HCT116 (cell line): ENCODE measurements around the gene IQGAP2.

ENCODE experiments used
- EZH2phosphoT487 ChIP-seq: fragments of 200-600 bp; IDR thresholded peaks from 2 replicates; pipeline ENCODE4 v1.6.1; 2018; ENCODE audit warnings: antibody characterized with exemption, borderline replicate concordance
- POLR2A ChIP-seq: IDR thresholded peaks from 2 replicates; pipeline ENCODE4 v1.7.0; 2011; ENCODE audit warnings: borderline replicate concordance; ENCODE audit not compliant: insufficient read depth, insufficient read length; ENCODE audit errors: extremely low read depth
- TCF7L2 ChIP-seq: IDR thresholded peaks from 2 replicates; pipeline ENCODE4 v1.7.0; 2011; ENCODE audit warnings: borderline replicate concordance, inconsistent platforms; ENCODE audit not compliant: insufficient read depth, insufficient read length; ENCODE audit errors: extremely low read depth

- TF ChIP-seq POLR2A (no peak), EZH2phosphoT487 (no peak), TCF7L2 (no peak)
Measured at GRCh38 chr5:76475385-76475784, 72.3 kb downstream of the IQGAP2 start.
